Measurements from ENCODE around the gene CYGB. TPM values are rescaled to one million over a fixed set of nuclear protein-coding genes. Genes with fewer than 3 reads are reported as not detected.
A peak's percentile ranks its signal among the peaks of the same experiment; 100 is the strongest.

CYGB gene
- total RNA-seq, 2 experiments from 2014 or later, result 0.44 to 0.57 TPM

DNA sequence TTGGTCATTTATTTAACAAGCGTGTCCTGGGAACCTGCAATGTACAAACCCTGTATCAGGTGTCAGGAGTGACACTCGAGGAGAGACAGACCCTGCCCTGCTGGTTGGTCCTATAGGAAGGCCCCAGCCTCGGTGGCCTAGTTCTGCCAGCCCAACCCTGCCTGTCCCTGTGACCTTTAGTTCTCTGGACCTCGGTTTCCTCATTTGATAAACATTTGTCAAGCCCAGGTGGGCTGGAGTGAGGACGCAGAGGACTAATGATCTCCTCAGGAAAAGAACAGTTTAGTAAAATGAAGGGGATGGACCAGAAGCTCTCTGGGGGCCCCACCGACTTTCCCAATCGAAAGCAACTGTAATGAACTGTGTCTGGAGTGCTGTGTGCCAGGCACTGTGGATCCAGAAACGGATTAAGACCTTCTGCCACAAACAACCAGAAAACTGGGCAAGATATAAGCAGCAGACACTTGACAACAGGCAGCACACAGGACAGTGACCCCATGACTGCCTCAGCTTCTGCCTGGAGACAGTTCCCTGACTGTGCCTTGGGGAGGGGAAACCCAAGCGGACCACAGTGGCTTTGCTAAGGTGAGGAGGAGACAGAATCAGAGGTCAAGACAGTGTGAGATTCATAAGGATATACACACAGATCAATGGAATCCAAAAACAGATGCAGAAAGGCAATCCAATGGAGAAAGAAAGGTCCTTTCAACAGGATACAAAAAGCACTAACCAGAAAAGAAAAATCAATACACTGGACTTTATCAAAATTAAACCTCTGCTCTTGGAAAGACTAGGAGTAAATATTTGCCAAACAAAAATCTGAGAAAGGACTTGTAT lies 11.1 kb upstream of the CYGB start:
- intact Hi-C loops (cut with micrococcal nuclease; ENCODE audit: unreplicated experiment), result loop anchor here (5.0 kb wide), 2 partner anchors 41 to 141 kb away; no protein-coding TSS in a partner anchor
- BruUV-seq (replicated peaks), result no TSS peak
- H2AFZ ChIP-seq (ENCODE audit: low read length), result no peak overlapping the region
- DNase-seq (ENCODE audit: low spot score), result no peak
- no peaks in the 10 kb centered on the region for H3K9me2 ChIP-seq (ENCODE audit: insufficient read depth, low read length)
- no peak overlapping the region for H3K4me3 ChIP-seq (ENCODE audit: low read depth, low read length, poor library complexity, severe bottlenecking)
- peaks cover 24% of the 10 kb centered on the region for H3K4me1 ChIP-seq (ENCODE audit: insufficient read depth, low read length, poor library complexity, severe bottlenecking)
- no peaks in the 10 kb centered on the region for H3K36me3 ChIP-seq (ENCODE audit: insufficient read depth, low read length)
- H3K27ac ChIP-seq (ENCODE audit: low read depth, low read length, poor library complexity, severe bottlenecking), result no peak overlapping the region
- no peaks in the 10 kb centered on the region for H3K79me2 ChIP-seq (ENCODE audit: insufficient read depth, low read depth, low read length)
- ChIA-PET CTCF (ENCODE audit: unreplicated experiment) (no interaction called here), POLR2A (interaction anchor here (1.1 kb wide), 1 partner anchor 20 kb away, joined by 4 read pairs; no protein-coding TSS in a partner anchor)
- no peaks in the 10 kb centered on the region for H4K20me1 ChIP-seq (ENCODE audit: insufficient read depth, low read length)
- H3K4me2 ChIP-seq (ENCODE audit: low read length), result no peak overlapping the region
- H3K9me3 ChIP-seq (ENCODE audit: low read length), result no peaks in the 10 kb centered on the region
- TF ChIP-seq, protein P1, sequence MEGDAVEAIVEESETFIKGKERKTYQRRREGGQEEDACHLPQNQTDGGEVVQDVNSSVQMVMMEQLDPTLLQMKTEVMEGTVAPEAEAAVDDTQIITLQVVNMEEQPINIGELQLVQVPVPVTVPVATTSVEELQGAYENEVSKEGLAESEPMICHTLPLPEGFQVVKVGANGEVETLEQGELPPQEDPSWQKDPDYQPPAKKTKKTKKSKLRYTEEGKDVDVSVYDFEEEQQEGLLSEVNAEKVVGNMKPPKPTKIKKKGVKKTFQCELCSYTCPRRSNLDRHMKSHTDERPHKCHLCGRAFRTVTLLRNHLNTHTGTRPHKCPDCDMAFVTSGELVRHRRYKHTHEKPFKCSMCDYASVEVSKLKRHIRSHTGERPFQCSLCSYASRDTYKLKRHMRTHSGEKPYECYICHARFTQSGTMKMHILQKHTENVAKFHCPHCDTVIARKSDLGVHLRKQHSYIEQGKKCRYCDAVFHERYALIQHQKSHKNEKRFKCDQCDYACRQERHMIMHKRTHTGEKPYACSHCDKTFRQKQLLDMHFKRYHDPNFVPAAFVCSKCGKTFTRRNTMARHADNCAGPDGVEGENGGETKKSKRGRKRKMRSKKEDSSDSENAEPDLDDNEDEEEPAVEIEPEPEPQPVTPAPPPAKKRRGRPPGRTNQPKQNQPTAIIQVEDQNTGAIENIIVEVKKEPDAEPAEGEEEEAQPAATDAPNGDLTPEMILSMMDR (conservative IDR thresholded peaks at IDR 0.05; ENCODE audit: low read length), result no peak

DNA sequence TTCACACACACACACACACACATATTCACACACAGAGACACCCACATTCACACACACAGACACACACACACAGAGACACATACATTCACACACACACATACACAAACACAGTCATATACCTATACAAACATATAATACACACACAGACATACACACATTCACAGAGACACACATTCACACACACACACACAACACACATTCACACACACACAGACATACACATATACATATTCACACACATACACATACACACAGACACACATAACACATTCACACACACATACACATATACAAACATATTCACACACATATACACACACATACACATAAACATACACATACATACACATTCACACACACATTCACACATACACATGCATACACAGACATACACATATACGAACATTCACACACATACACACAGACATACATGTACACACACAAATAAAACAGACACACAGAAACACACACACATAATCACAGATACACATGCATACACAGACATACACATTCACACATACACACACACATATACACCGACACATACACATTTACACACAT lies 10.2 kb upstream of the CYGB start:
- Histone ChIP-seq H3K9me2 (ENCODE audit: insufficient read depth, low read length) (no peaks in the 10 kb centered on the region), H2AFZ (ENCODE audit: low read length) (no peak overlapping the region), H3K36me3 (ENCODE audit: insufficient read depth, low read length) (no peaks in the 10 kb centered on the region), H3K9me3 (ENCODE audit: low read length) (no peaks in the 10 kb centered on the region), H3K27ac (ENCODE audit: low read depth, low read length, poor library complexity, severe bottlenecking) (no peak overlapping the region), H3K4me3 (ENCODE audit: low read depth, low read length, poor library complexity, severe bottlenecking) (no peak overlapping the region), H3K79me2 (ENCODE audit: insufficient read depth, low read depth, low read length) (no peaks in the 10 kb centered on the region), H3K4me2 (ENCODE audit: low read length) (no peak overlapping the region), H3K4me1 (ENCODE audit: insufficient read depth, low read length, poor library complexity, severe bottlenecking) (peaks cover 19% of the 10 kb centered on the region), H4K20me1 (ENCODE audit: insufficient read depth, low read length) (no peaks in the 10 kb centered on the region)
- ChIA-PET CTCF (ENCODE audit: unreplicated experiment) (interaction anchor here (1.0 kb wide), 1 partner anchor 19 kb away, joined by 7 read pairs; no protein-coding TSS in a partner anchor), POLR2A (interaction anchor here (1.1 to 1.5 kb wide), 2 partner anchors 19 to 25 kb away, joined by 4 to 7 read pairs; no protein-coding TSS in a partner anchor)
- intact Hi-C loops (cut with micrococcal nuclease; ENCODE audit: unreplicated experiment), result loop anchor here (1.0 to 5.0 kb wide), 5 partner anchors 19 to 140 kb away; partner anchors contain the start of gene AANAT
- TF ChIP-seq, protein P1 (conservative IDR thresholded peaks at IDR 0.05; ENCODE audit: low read length), result peak; percentile 67
- no peak for TF ChIP-seq EZH2phosphoT487 (IDR thresholded peaks at IDR 0.05; ENCODE audit: borderline replicate concordance, low read depth, low read length)
- no peak for DNase-seq (ENCODE audit: low spot score)
- no TSS peak for BruUV-seq (replicated peaks)
